HG02973 (cell line): ENCODE results near the gene SPINK9.

Experiments
- ATAC-seq: cut with Tn5 transposase; IDR thresholded peaks from one replicate; pipeline ENCODE4 v1.9.1; 2021; ENCODE audit warnings: moderate library complexity; ENCODE audit not compliant: unreplicated experiment

The SPINK9 gene

DNA sequence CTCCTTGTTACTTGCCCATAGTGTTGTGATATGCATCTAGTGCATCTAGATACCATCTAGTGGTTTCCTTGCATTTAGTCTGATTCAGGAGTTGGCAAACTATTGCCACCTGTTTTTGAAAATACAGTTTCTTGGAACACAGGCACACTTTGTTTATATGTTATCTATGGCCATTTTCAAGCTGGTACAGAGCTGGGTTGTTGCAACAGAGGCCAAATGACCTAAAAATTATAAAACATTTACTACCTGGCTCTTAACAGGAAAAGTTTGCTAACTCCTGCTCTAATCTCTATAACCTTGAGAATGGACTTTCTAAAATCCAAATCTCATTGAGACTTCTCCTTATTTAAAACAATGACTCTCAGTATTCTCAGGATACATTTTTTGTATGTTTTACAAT, 29.0 kb downstream of the SPINK9 start:
- ATAC-seq, result no peak

DNA sequence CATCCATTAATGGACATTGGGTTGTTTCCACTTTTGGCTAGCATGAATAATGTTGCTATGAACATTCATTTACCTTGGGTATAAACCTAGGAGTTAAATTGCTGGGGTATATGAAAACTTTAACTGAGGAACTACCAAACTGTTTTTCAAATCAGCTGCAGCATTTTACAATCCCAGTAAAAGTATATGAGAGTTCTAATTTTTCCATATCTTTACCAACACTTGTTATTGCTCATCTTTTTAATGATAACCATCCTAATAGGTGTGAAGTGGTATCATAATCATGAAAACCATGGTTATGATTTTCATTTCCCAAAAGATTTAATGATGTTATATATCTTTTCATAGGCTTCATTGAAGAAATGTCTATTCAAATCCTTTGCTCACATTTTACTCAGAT, 32.9 kb downstream of the SPINK9 start:
- no peak for ATAC-seq

DNA sequence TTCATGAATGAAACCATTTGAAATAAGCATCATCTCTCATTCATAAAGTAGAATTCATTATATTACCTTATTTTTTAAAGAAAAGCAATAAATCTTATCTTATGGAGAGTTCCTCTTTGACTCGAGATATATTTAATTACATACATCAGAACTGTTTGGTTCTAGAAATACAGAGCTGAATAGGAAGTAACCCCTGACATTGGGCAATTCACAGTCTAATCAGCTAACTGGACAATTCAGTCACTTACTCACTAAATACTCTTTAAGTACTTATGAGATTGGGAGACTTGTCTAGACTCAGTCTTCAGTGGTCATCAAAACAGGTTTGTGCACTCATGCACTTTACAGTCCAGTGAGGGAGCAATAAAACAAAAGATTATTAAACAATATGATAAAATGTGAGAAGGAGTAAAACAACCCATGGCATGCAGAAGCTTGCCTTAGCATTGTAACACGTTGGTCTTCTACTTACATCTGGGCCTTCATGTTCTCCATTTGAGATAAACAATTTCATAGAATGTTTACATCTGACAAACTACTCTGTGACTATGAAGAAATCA, 36.9 kb downstream of the SPINK9 start:
- no peak for ATAC-seq

DNA sequence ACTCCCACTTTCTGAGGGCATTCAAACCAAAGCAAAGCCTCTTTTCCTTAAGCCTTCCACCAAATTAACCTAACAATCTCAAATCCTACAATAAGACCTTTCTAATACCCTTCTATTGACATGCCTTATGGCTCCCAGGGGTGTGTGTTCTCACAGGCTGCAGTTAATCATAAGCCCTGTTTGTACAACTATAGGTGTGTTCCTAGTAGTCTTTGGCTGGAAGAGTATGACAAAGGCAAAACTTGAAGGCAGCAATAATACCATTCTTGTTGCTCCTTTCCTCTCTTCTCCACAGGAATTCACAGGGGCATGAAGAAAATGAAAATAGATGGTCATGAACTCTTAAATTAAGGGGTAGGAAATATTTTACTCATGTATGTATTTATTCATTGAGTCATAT, 37.5 kb downstream of the SPINK9 start:
- no peak for ATAC-seq

DNA sequence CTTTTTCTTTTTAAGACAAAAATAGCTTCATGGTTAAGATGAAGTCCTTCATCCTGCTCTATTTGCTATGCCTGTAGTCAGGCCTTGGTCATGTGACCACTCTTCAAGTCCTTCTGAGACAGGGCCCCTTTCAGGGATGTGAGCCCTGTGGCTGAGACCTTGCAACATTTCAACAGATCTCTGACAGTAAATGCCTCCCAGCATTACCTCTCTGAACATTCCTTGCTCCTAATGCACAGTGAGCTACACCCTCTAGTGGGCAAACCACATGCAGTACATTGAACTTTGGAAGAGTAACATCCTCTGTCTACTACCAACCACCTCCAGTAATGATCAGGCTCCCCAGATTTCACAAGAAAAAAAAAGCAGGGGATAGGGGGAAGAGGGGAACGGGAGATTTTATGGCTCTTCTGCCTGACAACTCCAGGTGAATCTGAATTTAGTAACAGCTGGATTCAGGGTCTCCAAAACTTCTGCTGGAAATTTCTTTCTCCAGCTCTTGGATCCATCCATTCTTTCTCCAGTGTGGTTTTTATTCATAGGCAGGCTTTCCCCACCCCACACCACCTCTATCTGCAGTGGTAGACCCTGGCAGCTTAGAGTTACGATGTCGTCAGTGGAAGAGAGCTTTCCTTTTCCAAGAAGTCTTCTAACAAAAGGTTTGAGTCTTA, 39.5 kb downstream of the SPINK9 start:
- peak; percentile 82 for ATAC-seq

DNA sequence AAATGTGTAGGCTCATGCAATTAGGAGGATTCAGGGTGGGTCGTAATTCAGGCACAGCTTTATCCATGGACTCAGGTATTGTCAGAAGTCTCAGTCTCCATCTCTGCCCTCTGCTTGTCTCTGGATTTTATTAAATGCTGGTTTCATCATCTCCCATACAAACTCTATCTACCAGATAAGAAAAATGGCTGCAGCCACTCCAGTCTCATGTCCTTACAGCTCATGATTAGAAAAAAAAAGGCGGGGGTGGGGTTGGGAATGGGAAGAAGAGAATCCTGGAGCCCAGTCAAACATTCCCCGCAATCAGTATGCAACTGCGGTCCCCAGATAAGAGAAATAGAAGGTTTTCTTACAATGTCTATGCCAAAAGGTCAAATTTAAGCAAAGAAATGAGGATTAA, 40.8 kb downstream of the SPINK9 start:
- no peak for ATAC-seq

DNA sequence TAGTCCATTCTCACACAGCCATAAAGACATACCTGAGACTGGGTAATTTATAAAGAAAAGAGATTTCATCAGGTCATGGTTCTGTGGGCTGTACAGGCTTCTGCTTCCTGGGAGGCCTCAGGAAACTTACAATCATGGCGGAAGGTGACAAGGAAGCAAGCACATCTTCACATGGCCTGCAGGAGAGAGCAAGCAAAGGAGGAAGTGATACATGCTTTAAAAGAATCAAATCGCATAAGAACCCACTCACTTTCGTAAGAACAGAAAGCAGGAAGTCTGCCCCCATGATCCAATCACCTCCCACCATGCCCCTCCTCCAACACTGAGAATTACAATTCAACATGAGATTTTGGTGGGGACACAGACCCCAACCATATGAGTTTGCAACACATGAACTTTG, 43.3 kb downstream of the SPINK9 start:
- ATAC-seq, result no peak

DNA sequence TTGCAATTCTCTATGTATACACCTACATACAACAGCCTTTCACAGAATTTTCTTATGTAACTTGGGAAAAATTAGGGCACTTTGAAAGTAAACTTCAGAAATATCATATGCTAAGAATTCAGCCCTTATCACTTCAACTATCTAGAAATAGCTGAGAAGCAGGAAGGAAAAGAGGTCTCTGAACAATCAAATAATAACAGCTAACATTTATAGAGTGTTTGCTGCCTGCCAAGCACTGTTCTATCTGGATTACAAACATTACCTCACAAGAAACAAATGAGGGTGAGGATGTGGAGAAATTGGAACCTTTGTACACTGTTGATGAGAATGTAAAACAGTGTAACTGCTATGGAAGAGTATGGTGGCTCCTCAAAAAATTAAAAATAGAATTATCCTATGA, 44.0 kb downstream of the SPINK9 start:
- no peak for ATAC-seq

DNA sequence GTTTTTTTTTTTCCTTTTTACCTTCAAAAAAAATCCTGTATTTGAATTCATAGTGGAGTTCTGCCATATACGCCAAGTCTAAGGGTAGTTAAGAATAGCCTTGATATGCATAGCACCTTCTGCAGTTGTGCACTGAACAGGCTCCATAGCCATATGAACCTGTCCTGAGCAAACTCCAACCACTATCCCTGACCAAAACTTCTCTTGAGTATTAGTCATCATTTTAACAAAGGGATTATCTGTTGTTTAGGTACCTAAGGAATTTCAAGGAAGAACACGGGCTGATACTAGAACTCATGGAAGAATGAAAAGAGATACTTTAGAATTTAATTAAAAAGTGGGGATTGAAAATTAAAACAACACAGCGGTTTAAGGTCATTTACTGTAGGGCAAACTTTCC, 46.5 kb downstream of the SPINK9 start:
- ATAC-seq, result no peak

DNA sequence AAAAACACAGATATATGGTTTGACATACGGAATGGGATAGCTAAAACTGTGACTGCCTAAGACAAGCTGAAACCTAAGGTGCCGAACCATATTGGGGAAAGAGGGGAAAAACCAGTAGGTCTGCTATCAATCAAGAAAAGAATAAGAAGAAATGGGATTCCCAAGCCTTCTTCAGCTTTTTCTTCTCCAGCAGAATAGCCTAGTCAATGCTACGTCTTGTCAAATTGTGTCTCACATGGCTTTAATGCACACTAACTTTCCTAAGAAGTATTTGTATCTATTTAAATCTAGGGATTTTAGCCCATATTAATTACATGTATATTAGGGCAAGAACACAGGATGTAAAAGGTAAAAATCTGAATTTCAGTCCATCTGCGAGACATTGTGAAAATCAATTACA, 47.6 kb downstream of the SPINK9 start:
- ATAC-seq, result no peak

DNA sequence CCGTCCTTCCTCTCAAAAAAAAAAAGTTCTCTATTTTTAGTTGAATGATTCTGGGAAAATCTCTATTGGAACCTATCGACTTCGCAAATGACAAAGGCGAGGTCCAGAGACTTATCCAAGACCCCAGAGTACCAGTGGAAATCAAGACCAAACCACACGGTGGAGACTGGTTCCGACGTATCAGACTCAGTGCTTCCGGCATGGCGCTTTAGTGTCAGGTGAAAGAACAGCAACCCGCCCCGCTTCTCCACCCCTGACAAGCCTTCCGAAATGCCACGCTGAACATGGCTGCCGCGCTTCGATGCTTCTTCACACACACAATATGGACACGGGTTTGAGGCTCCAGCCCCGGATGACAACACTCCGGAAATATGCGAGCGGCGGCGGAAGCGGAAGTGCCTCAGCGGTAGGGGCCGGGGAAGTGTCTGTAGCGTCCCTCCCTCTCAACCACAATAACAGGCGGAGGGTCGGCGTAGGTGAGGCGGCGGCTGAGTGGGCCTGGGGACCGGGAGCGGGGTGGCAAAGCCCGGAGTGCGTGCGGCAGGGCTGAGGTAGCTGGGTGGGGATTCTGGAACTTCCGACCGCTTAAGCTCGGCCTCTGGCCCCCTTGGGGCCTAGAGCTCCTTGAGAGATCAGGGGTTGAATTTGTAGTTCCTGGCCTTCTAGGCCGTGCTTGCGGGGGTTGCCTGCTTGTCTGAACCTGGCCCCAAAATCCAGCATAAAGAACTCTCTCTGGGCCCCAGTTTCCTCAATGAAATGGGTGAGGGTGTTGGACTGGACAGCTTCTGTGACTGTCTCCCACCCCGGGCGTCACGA, 48.4 kb downstream of the SPINK9 start, which contains the start of gene FBXO38:
Gene FBXO38 (plus strand): TSS at position 395 of the 816 bp plus-strand sequence. CDS start 10,819 bp downstream, outside the sequence.
- peak; percentile 99 for ATAC-seq

DNA sequence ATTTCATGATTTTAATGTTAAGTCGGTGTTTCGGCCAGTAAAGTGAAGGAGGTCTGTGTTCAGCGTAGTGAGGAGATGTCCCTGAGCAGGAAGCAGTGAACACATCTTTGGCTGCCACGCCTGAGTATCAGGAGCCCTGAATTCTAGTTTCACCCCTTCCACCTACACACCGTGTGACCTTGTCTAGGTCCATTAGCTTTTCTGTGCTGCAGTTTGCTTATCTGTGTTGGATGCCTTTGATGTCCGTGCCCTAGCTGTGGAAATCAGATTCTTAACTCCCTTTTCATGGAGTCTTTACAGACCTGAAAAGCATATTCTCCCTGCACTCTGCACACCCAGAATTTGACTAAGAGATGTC, 49.0 kb downstream of the SPINK9 start:
- ATAC-seq, result peak; percentile 26

DNA sequence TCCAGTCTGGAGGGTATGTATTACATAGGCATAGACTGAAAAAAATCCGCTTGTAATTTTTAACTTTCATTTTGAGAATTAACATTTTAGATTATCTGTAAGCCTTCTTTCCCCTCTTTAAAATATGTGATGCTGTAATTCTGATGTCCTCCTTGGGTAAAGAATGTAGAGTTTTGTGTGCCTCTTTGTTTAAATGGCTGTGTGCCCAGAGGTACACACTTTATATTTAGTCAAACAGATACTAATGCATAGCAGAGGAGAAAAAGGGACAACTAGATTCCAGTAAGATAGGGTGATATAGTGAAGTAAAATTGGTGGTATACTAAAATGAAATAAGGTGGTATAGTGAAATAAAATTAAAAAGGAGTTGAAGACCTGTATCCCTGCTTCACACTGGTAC, 49.7 kb downstream of the SPINK9 start:
- no peak for ATAC-seq

DNA sequence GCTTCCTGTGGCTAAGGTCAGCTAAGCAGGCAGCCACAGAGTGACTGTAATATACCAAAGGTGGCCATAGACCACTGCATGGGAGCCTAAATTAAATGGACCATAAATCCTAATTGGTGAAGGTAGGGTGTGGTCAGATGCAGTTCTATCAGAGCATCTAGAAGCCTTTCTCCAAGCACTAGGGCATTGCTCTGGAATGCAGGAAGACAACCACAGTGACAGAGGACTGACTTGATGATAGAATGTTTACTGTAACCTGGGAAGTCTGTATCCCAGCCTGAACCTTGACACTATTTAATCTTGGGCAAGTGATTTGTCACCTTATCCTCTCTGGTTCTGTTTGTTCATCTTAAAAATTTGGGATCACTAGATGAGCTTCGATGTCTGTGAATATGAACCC, 50.7 kb downstream of the SPINK9 start:
- ATAC-seq, result no peak

DNA sequence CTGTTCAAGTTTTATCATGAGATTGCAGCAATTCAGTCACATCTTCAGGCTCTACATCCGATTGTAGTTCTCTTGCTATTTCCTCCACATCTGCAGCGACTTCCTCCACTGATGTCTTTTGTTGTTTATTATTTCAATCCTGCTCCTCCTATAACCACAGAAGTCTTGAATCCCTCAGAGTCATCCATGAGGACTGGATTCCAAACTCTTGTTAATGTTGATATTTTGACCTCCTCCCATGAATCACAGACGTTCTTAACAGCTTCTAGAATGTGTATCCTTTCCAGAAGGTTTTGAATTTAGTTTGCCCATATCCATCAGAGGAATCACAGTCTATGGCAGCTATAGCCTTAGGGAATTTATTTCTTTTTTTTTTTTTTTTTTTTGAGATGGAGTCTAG, 52.0 kb downstream of the SPINK9 start:
- ATAC-seq, result no peak

DNA sequence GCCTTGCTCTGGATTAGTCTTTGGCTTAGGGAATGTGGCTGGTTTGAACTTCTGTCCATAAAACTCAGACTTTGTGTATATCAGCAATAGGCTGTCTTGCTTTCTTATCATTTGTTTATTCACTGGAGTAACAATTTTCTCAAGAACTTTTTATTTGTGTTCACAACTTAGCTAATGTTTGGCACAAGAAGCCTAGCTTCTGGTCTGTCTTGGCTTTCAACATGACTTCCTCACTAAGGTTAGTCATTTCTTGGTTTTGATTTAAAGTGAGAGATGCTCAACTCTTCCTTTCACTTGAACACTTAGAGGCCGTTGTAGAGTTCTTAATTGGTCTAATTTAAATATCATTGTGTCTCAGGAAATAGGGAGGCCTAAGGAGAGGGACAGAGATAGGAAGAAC, 53.3 kb downstream of the SPINK9 start:
- no peak for ATAC-seq
